HEK293T (cell line): Measurements from ENCODE around the gene SCUBE1.

Experiments used
- CTCF ChIA-PET: fragments of 350-600 bp; formaldehyde crosslinking; extraction: SDS; loops from one replicate; lab custom pipeline; 2021; ENCODE audit warnings: antibody characterized with exemption, inconsistent platforms; lab: Yijun Ruan, JAX
- POLR2A ChIA-PET: fragments of 350-600 bp; formaldehyde crosslinking; extraction: SDS; loops from one replicate; lab custom pipeline; 2020; ENCODE audit warnings: antibody characterized with exemption, inconsistent platforms; lab: Yijun Ruan, JAX
- DNase-seq: peaks from one replicate; pipeline ENCODE4 v3.0.0; 2012; ENCODE audit warnings: mixed read lengths; ENCODE audit errors: extremely low spot score
- ARNT ChIP-seq: fragments of 450-650 bp; IDR thresholded peaks from 2 replicates; pipeline ENCODE4 v1.6.1; 2017; ENCODE audit warnings: mild to moderate bottlenecking
- BHLHE40 ChIP-seq: fragments of 450-650 bp; IDR thresholded peaks from 2 replicates; pipeline ENCODE4 v1.6.1; 2016; ENCODE audit warnings: mild to moderate bottlenecking, moderate library complexity, borderline replicate concordance
- CTBP1 ChIP-seq: fragments of 450-650 bp; IDR thresholded peaks from 2 replicates; pipeline ENCODE4 v1.6.1; 2016; ENCODE audit warnings: borderline replicate concordance
- ELF4 ChIP-seq: fragments of 450-650 bp; IDR thresholded peaks from 2 replicates; pipeline ENCODE4 v1.6.1; 2017; ENCODE audit warnings: antibody characterized with exemption
- FOXA1 ChIP-seq: fragments of 450-650 bp; IDR thresholded peaks from 2 replicates; pipeline ENCODE4 v1.6.1; 2016; ENCODE audit warnings: mild to moderate bottlenecking
- FOXK2 ChIP-seq: fragments of 450-650 bp; IDR thresholded peaks from 2 replicates; pipeline ENCODE4 v1.6.1; 2016; ENCODE audit warnings: mild to moderate bottlenecking
- FOXM1 ChIP-seq: fragments of 450-650 bp; IDR thresholded peaks from 2 replicates; pipeline ENCODE4 v1.6.1; 2017; ENCODE audit warnings: mild to moderate bottlenecking, borderline replicate concordance
- HDGF ChIP-seq: fragments of 450-650 bp; IDR thresholded peaks from 2 replicates; pipeline ENCODE4 v1.6.1; 2017; ENCODE audit warnings: antibody characterized with exemption, borderline replicate concordance
- L3MBTL2 ChIP-seq: fragments of 450-650 bp; conservative IDR thresholded peaks from 2 replicates; pipeline ENCODE4 v1.6.1; 2016; ENCODE audit warnings: mild to moderate bottlenecking
- LEF1 ChIP-seq: fragments of 450-650 bp; IDR thresholded peaks from 2 replicates; pipeline ENCODE4 v1.6.1; 2017; ENCODE audit warnings: mild to moderate bottlenecking, borderline replicate concordance
- NFRKB ChIP-seq: fragments of 450-650 bp; IDR thresholded peaks from 2 replicates; pipeline ENCODE4 v1.6.1; 2016; ENCODE audit warnings: mild to moderate bottlenecking, moderate library complexity
- PKNOX1 ChIP-seq: fragments of 450-650 bp; IDR thresholded peaks from 2 replicates; pipeline ENCODE4 v1.6.1; 2016
- SP1 ChIP-seq: fragments of 450-650 bp; IDR thresholded peaks from 2 replicates; pipeline ENCODE4 v1.6.1; 2017
- SUZ12 ChIP-seq: fragments of 450-650 bp; IDR thresholded peaks from 2 replicates; pipeline ENCODE4 v1.6.1; 2016; ENCODE audit warnings: mild to moderate bottlenecking
- TARDBP ChIP-seq: fragments of 450-650 bp; IDR thresholded peaks from 2 replicates; pipeline ENCODE4 v1.6.1; 2016
- ZNF384 ChIP-seq: fragments of 450-650 bp; IDR thresholded peaks from 2 replicates; pipeline ENCODE4 v1.6.1; 2016

SCUBE1 gene

GRCh38 chr22:43346521-43346929 is 3.4 kb upstream of the SCUBE1 start:
- no peak for TF ChIP-seq LEF1
- TF ChIP-seq SUZ12 = no peak
- TF ChIP-seq BHLHE40 = no peak
- TF ChIP-seq ARNT = no peak
- no peak for TF ChIP-seq FOXA1
- no peak for TF ChIP-seq L3MBTL2
- TF ChIP-seq ZNF384 = no peak
- TF ChIP-seq SP1 = no peak
- no peak for TF ChIP-seq FOXM1
- no peak for TF ChIP-seq PKNOX1
- TF ChIP-seq NFRKB = no peak
- no peak for TF ChIP-seq CTBP1
- no peak for TF ChIP-seq ELF4
- TF ChIP-seq HDGF = no peak
- TF ChIP-seq TARDBP = no peak
- no peak for TF ChIP-seq FOXK2
- CTCF ChIA-PET = interaction anchor here (0.6 to 5.9 kb wide), 22 partner anchors 9 to 536 kb away, joined by 3 to 162 read pairs (median 5); no protein-coding TSS in a partner anchor
- DNase-seq = peak; percentile 75
- POLR2A ChIA-PET = interaction anchor here (1.0 to 1.5 kb wide), 4 partner anchors 71 to 159 kb away, joined by 3 to 5 read pairs (median 4); no protein-coding TSS in a partner anchor

GRCh38 chr22:43345761-43346301 is 2.7 kb upstream of the SCUBE1 start:
- no peak for DNase-seq

GRCh38 chr22:43345356-43345755 is 2.2 kb upstream of the SCUBE1 start:
- ChIA-PET CTCF (interaction anchor here (1.0 to 5.9 kb wide), 9 partner anchors 12 to 537 kb away, joined by 3 to 162 read pairs (median 10); no protein-coding TSS in a partner anchor), POLR2A (interaction anchor here (1.0 to 1.5 kb wide), 4 partner anchors 70 to 158 kb away, joined by 3 to 5 read pairs (median 4); no protein-coding TSS in a partner anchor)
- no peak for DNase-seq
- TF ChIP-seq SUZ12 (no peak), FOXA1 (no peak), SP1 (no peak), TARDBP (no peak), BHLHE40 (no peak), ZNF384 (no peak), ARNT (no peak), FOXK2 (no peak), NFRKB (no peak), LEF1 (no peak), FOXM1 (no peak), HDGF (no peak), PKNOX1 (no peak), ELF4 (no peak), L3MBTL2 (no peak)

More at GRCh38 chr22:43345761-43346301, 2.7 kb upstream of the SCUBE1 start:
- ChIA-PET POLR2A (interaction anchor here (1.0 to 1.5 kb wide), 4 partner anchors 70 to 158 kb away, joined by 3 to 5 read pairs (median 4); no protein-coding TSS in a partner anchor), CTCF (interaction anchor here (0.7 to 5.9 kb wide), 18 partner anchors 8 to 537 kb away, joined by 3 to 162 read pairs (median 5); no protein-coding TSS in a partner anchor)
- TF ChIP-seq PKNOX1 (no peak), NFRKB (no peak), LEF1 (no peak), FOXA1 (no peak), CTBP1 (no peak), FOXK2 (no peak), ARNT (no peak), TARDBP (no peak), SUZ12 (no peak), L3MBTL2 (no peak), SP1 (no peak), ELF4 (no peak)

- ChIA-PET CTCF (interaction anchor here (0.8 to 5.9 kb wide), 4 partner anchors 33 to 113 kb away, joined by 3 to 162 read pairs (median 4); no protein-coding TSS in a partner anchor), POLR2A (interaction anchor here (1.5 kb wide), 1 partner anchor 66 kb away, joined by 3 read pairs; no protein-coding TSS in a partner anchor)
- no peak for DNase-seq
- TF ChIP-seq ARNT = no peak
- TF ChIP-seq ZNF384 = no peak
- no peak for TF ChIP-seq FOXA1
Measured at GRCh38 chr22:43344520-43344787, 1.3 kb upstream of the SCUBE1 start.

GRCh38 chr22:43343670-43344519 is 723 bp upstream of the SCUBE1 start:
- ChIA-PET POLR2A (interaction anchor here (0.7 to 1.5 kb wide), 3 partner anchors 51 to 71 kb away, joined by 3 read pairs; no protein-coding TSS in a partner anchor), CTCF (interaction anchor here (0.6 to 5.9 kb wide), 7 partner anchors 20 to 132 kb away, joined by 3 to 162 read pairs (median 4); no protein-coding TSS in a partner anchor)
- TF ChIP-seq ZNF384 = no peak
- TF ChIP-seq LEF1 = no peak
- TF ChIP-seq SUZ12 = no peak
- no peak for TF ChIP-seq ARNT
- no peak for TF ChIP-seq NFRKB
- TF ChIP-seq FOXK2 = no peak
- TF ChIP-seq L3MBTL2 = no peak
- no peak for TF ChIP-seq HDGF
- no peak for TF ChIP-seq CTBP1
- no peak for TF ChIP-seq FOXM1
- DNase-seq = no peak
